Measurements from ENCODE around the gene NMB. TPM values are rescaled to one million over a fixed set of nuclear protein-coding genes. Genes with fewer than 3 reads are reported as not detected.
A peak's percentile ranks its signal among the peaks of the same experiment; 100 is the strongest.
"Not testable (repeated sequence)": the region's sequence is repeated elsewhere in the genome, so short reads cannot be mapped to it uniquely, and the experiment has no call there.

Gene NMB
- total RNA-seq, 4 donors from 2014 or later, result 3.6 to 7.4 (median 5.1) TPM

GRCh38 chr15:84645496-84645895 lies 12.5 kb downstream of the NMB start:
- Histone ChIP-seq H3K27me3 (no peaks in the 10 kb centered on the region), H3K27ac (replicated peaks in 1 of 4) (no peak overlapping the region), H3K4me1 (peaks cover 0 to 17% (median 9%) of the 10 kb centered on the region in 4 donors), H3K36me3 (peaks cover 66 to 100% (median 96%) of the 10 kb centered on the region in 4 donors), H3K4me3 (no peak overlapping the region), H3K9me3 (no peaks in the 10 kb centered on the region)
- intact Hi-C loops (cut with DNase I), result no loop called here
- WGBS, result 96% methylated on average over 5 of the region's 10 CpGs
- TF ChIP-seq CTCF (IDR thresholded peaks at IDR 0.05) (no peak), POLR2AphosphoS5 (IDR thresholded peaks at IDR 0.05) (no peak), EP300 (IDR thresholded peaks at IDR 0.05) (no peak), POLR2A (IDR thresholded peaks at IDR 0.05; ENCODE audit: low read depth) (no peak)
- no peak for DNase-seq (ENCODE audit: extremely low spot score)

GRCh38 chr15:84643838-84644237 lies 14.2 kb downstream of the NMB start:
- no peaks in the 10 kb centered on the region for H3K9me3 ChIP-seq
- peaks cover 0 to 4% (median 0%) of the 10 kb centered on the region in 4 donors for H3K4me1 ChIP-seq
- WGBS, result 90% methylated on average over 6 of the region's 6 CpGs
- intact Hi-C loops (cut with DNase I), result no loop called here
- H3K27me3 ChIP-seq, result no peaks in the 10 kb centered on the region
- H3K36me3 ChIP-seq, result peaks cover 56 to 100% (median 98%) of the 10 kb centered on the region in 4 donors
- no peak overlapping the region for H3K27ac ChIP-seq (replicated peaks in 1 of 4)
- TF ChIP-seq POLR2AphosphoS5 (IDR thresholded peaks at IDR 0.05), result no peak
- no peak overlapping the region for H3K4me3 ChIP-seq
- DNase-seq (ENCODE audit: extremely low spot score), result no peak

GRCh38 chr15:84642640-84643039 lies 15.4 kb downstream of the NMB start:
- H3K4me3 ChIP-seq; H3K9me3 ChIP-seq; H3K27ac ChIP-seq (replicated peaks in 1 of 4); H3K4me1 ChIP-seq; DNase-seq (ENCODE audit: extremely low spot score); intact Hi-C loops (cut with DNase I); H3K27me3 ChIP-seq: not testable (repeated sequence)
- H3K36me3 ChIP-seq, result peaks cover 50 to 100% (median 97%) of the 10 kb centered on the region in 4 donors
- 50% methylated on average over 2 of the region's 2 CpGs for WGBS

- H3K9me3 ChIP-seq; H3K4me3 ChIP-seq; H3K27me3 ChIP-seq; intact Hi-C loops (cut with DNase I); H3K4me1 ChIP-seq; H3K27ac ChIP-seq (replicated peaks in 1 of 4); DNase-seq (ENCODE audit: extremely low spot score): not testable (repeated sequence)
- peaks cover 50 to 99% (median 94%) of the 10 kb centered on the region in 4 donors for H3K36me3 ChIP-seq
- 90% methylated on average over 9 of the region's 9 CpGs for WGBS
Measured at GRCh38 chr15:84641871-84642270, 16.1 kb downstream of the NMB start.

- intact Hi-C loops (cut with DNase I), result no loop called here
- no peak overlapping the region for H3K4me3 ChIP-seq
- TF ChIP-seq EP300 (IDR thresholded peaks at IDR 0.05) (no peak), CTCF (IDR thresholded peaks at IDR 0.05) (no peak), POLR2A (IDR thresholded peaks at IDR 0.05; ENCODE audit: low read depth) (no peak), POLR2AphosphoS5 (IDR thresholded peaks at IDR 0.05) (no peak)
- peaks cover 15 to 27% (median 22%) of the 10 kb centered on the region in 4 donors for H3K4me1 ChIP-seq
- 70% methylated on average over 3 of the region's 3 CpGs for WGBS
- no peaks in the 10 kb centered on the region for H3K27me3 ChIP-seq
- DNase-seq (ENCODE audit: extremely low spot score), result no peak
- H3K36me3 ChIP-seq, result peaks cover 29 to 70% (median 63%) of the 10 kb centered on the region in 4 donors
- H3K27ac ChIP-seq (replicated peaks in 1 of 4), result no peak overlapping the region
- H3K9me3 ChIP-seq, result no peaks in the 10 kb centered on the region
Measured at GRCh38 chr15:84638103-84638502, 19.9 kb downstream of the NMB start.

- Histone ChIP-seq H3K36me3 (peaks cover 10 to 33% (median 26%) of the 10 kb centered on the region in 4 donors), H3K27me3 (no peaks in the 10 kb centered on the region), H3K9me3 (no peaks in the 10 kb centered on the region), H3K4me3 (peak overlapping the region; percentile 66 to 81 (median 76)), H3K27ac (replicated peaks in 1 of 4) (peak overlapping the region; percentile 90 to 97 (median 94)), H3K4me1 (peaks cover 34 to 53% (median 48%) of the 10 kb centered on the region in 4 donors)
- intact Hi-C loops (cut with DNase I), result no loop called here
- WGBS, result 38% methylated on average over 17 of the region's 23 CpGs
- DNase-seq (ENCODE audit: extremely low spot score), result no peak
- TF ChIP-seq POLR2A (IDR thresholded peaks at IDR 0.05; ENCODE audit: low read depth) (no peak), CTCF (IDR thresholded peaks at IDR 0.05) (no peak), POLR2AphosphoS5 (IDR thresholded peaks at IDR 0.05) (no peak), EP300 (IDR thresholded peaks at IDR 0.05) (no peak)
Measured at GRCh38 chr15:84634228-84634837, 23.7 kb downstream of the NMB start.

Measured in esophagus muscularis mucosa (tissue), 4 donors.